ENCODE data around the gene PARD3B.
"Not testable (repeated sequence)": the region's sequence is repeated elsewhere in the genome, so short reads cannot be mapped to it uniquely, and the experiment has no call there.

The PARD3B gene

DNA sequence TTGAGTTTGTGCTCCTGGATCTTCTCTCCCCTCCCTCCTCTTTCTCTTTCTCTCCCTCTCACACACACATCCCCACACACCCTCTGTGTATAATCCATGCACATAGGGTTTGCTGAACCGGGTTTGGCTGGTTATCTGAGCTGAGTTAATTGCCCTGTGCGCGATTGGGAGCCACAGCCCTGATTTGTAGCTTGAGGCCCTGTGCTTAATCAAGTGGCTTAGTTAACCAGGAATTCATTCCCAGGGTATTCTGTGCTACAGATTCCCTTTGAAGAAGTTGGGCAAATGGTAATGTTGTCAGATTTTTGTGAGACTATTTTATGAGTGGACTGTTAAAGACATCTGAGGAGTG, 6.2 kb downstream of the PARD3B start:
- H3K27me3 ChIP-seq = peaks cover 20% of the 10 kb centered on the region
- no peaks in the 10 kb centered on the region for H3K9me3 ChIP-seq
- TF ChIP-seq, protein P1, sequence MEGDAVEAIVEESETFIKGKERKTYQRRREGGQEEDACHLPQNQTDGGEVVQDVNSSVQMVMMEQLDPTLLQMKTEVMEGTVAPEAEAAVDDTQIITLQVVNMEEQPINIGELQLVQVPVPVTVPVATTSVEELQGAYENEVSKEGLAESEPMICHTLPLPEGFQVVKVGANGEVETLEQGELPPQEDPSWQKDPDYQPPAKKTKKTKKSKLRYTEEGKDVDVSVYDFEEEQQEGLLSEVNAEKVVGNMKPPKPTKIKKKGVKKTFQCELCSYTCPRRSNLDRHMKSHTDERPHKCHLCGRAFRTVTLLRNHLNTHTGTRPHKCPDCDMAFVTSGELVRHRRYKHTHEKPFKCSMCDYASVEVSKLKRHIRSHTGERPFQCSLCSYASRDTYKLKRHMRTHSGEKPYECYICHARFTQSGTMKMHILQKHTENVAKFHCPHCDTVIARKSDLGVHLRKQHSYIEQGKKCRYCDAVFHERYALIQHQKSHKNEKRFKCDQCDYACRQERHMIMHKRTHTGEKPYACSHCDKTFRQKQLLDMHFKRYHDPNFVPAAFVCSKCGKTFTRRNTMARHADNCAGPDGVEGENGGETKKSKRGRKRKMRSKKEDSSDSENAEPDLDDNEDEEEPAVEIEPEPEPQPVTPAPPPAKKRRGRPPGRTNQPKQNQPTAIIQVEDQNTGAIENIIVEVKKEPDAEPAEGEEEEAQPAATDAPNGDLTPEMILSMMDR (IDR thresholded peaks at IDR 0.05) = no peak
- H3K27ac ChIP-seq = no peak overlapping the region
- H3K4me1 ChIP-seq (ENCODE audit: control insufficient read depth in 1 of 2, insufficient read depth in 1 of 2, low read depth in 1 of 2, low read length in 1 of 2) = no peaks in the 10 kb centered on the region
- no peaks in the 10 kb centered on the region for H3K36me3 ChIP-seq
- no peak overlapping the region for H3K4me3 ChIP-seq (ENCODE audit: low read depth in 1 of 2, low read length in 1 of 2)

DNA sequence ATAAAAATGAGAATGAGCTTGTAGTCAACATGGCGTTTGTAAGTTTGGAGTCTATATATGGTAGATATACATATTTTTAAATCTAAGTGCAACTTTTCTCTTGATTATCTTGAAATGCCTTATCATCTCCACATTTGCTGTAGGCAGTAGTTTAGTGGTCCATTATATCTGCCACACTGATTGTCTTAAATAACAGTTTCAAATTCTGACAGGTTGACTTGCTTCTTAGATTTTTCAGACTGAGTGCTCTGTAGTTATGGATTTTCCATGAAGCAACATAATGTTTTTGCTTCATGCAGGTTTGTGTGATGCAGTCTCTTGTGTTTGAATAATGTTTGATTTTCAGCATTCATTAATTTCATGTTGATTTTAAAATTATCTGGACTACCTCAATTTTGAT, 12.3 kb downstream of the PARD3B start:
- Histone ChIP-seq H3K27ac (no peak overlapping the region), H3K36me3 (no peaks in the 10 kb centered on the region), H3K9me3 (no peaks in the 10 kb centered on the region), H3K27me3 (no peaks in the 10 kb centered on the region), H3K4me1 (ENCODE audit: control insufficient read depth in 1 of 2, insufficient read depth in 1 of 2, low read depth in 1 of 2, low read length in 1 of 2) (no peaks in the 10 kb centered on the region), H3K4me3 (ENCODE audit: low read depth in 1 of 2, low read length in 1 of 2) (no peak overlapping the region)
- TF ChIP-seq, protein P1 (IDR thresholded peaks at IDR 0.05) = no peak

DNA sequence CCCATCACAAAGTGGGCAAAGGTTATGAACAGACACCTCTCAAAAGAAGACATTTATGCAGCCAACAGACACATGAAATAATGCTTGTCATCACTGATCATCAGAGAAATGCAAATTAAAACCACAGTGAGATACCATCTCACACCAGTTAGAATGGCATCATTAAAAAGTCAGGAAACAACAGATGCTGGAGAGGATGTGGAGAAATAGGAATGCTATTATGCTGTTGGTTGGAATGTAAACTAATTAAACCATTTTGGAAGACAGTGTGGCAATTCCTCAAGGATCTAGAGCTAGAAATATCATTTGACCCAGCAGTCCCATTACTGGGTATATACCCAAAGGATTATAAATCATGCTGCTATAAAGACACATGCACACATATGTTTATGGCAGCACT, 14.1 kb downstream of the PARD3B start:
- H3K27me3 ChIP-seq; H3K4me1 ChIP-seq (ENCODE audit: control insufficient read depth in 1 of 2, insufficient read depth in 1 of 2, low read depth in 1 of 2, low read length in 1 of 2); H3K36me3 ChIP-seq; H3K27ac ChIP-seq; H3K4me3 ChIP-seq (ENCODE audit: low read depth in 1 of 2, low read length in 1 of 2); H3K9me3 ChIP-seq: not testable (repeated sequence)

DNA sequence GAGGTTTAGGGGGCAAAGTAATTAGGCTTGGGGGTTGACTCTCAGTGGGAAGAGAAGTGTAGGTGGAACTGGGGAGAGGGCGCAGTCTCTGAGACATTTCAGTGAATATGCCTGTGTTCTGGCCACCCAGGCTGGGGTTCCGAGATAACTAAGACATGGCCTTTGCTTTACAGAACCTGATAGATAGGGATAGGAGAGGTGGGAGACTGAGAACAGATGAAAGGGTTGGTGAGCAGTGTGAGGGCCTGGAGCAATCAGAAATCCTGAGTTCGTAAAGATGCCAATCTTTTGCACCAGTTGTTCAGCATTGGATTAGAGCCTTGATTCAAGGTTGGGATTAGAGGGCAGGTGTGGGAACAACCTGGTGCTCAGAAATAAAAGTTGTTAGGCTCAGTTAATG, 15.6 kb downstream of the PARD3B start:
- H3K36me3 ChIP-seq = no peaks in the 10 kb centered on the region
- H3K4me3 ChIP-seq (ENCODE audit: low read depth in 1 of 2, low read length in 1 of 2) = no peak overlapping the region
- no peaks in the 10 kb centered on the region for H3K9me3 ChIP-seq
- no peaks in the 10 kb centered on the region for H3K4me1 ChIP-seq (ENCODE audit: control insufficient read depth in 1 of 2, insufficient read depth in 1 of 2, low read depth in 1 of 2, low read length in 1 of 2)
- H3K27ac ChIP-seq = no peak overlapping the region
- TF ChIP-seq, protein P1 (IDR thresholded peaks at IDR 0.05) = no peak
- no peaks in the 10 kb centered on the region for H3K27me3 ChIP-seq

DNA sequence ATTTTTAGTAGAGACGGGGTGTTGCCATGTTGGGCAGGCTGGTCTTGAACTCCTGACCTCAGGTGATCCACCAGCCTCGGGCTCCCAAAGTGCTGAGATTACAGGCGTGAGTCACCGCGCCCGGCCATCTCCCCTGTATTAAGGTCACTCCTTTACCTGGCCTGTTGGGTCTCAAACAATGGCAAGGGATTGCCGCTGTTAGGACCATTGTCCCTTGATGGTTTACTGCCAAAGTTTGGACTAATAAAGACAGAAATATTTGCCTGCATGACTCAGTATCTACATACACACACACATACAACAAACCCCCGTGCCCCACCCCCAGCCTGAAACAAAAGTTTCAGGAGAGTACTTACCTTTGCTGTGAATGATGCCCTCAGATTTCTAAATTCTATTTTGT, 16.5 kb downstream of the PARD3B start:
- no peaks in the 10 kb centered on the region for H3K9me3 ChIP-seq
- no peak overlapping the region for H3K4me3 ChIP-seq (ENCODE audit: low read depth in 1 of 2, low read length in 1 of 2)
- no peaks in the 10 kb centered on the region for H3K36me3 ChIP-seq
- no peaks in the 10 kb centered on the region for H3K27me3 ChIP-seq
- TF ChIP-seq, protein P1 (IDR thresholded peaks at IDR 0.05) = no peak
- H3K4me1 ChIP-seq (ENCODE audit: control insufficient read depth in 1 of 2, insufficient read depth in 1 of 2, low read depth in 1 of 2, low read length in 1 of 2) = no peaks in the 10 kb centered on the region
- H3K27ac ChIP-seq = no peak overlapping the region

DNA sequence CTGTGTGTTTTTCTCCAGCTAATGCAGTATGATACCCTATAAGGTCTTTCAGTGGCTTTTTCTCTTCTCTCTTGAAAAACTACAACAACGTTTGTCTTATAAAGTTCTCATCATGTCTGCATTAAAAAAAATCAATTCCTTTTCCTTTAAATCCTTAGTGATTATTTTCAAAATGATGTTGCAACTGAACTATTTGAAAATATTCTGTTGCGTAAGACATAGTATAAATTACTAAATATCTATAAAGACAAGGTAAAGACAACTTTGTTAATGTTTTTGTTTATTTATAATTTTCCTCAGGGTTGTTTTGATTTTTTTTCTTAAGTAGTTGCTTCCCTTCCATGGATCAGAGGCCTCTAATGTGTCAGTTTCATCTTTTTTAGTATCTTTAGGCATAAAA, 21.2 kb downstream of the PARD3B start:
- Histone ChIP-seq H3K9me3 (no peaks in the 10 kb centered on the region), H3K36me3 (no peaks in the 10 kb centered on the region), H3K27me3 (no peaks in the 10 kb centered on the region), H3K27ac (no peak overlapping the region), H3K4me1 (ENCODE audit: control insufficient read depth in 1 of 2, insufficient read depth in 1 of 2, low read depth in 1 of 2, low read length in 1 of 2) (no peaks in the 10 kb centered on the region), H3K4me3 (ENCODE audit: low read depth in 1 of 2, low read length in 1 of 2) (no peak overlapping the region)
- TF ChIP-seq, protein P1 (IDR thresholded peaks at IDR 0.05) = no peak
